ENCODE results near the gene SKAP1.
"Not testable (repeated sequence)": the region's sequence is repeated elsewhere in the genome, so short reads cannot be mapped to it uniquely, and the experiment has no call there.

The SKAP1 gene

DNA sequence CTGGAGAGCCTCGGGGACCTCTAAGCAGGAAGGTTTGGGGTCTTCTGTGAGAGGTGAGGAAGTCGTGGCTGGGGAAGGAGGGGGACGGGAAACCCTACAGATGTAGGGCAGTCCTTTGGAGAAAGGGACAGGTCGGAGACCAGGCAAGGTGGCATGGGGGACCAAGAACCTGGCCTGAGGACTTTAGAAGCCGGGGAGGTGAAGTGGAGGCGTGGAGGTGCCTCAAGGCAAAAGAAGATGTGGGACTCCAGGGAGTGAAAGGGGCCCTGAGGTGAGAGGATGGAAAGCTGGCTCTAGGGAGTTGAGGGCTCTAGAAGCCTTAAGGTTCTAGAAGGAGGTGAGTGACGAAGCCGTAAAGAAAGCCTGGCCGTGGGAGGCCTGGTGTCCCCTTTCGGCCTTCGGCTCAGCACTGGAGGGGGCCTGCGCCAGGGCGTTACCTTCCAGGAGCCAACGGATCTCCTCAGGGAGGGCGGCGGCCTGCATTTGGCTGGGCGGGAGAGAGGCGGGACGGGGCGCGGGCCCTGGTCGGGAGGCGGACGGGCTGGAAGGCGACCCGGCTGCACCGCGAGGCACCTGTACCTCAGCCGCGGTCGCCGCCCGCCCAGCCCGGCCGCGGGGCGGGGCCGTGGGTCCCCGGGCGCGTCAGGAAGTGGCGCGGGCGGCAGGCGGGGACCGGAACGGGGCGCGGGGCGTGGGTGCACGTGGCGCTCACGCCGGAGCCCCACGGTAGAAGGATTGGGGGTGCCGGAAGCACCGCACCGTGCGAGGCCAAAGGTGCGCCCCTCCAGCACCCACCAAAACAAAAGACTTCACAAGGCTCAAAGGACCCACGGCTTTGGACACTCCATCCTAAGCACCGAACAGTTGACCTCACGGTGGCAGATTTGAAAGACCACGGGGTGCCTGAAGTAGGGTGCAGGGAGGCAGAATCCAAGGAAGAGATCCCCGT, at the start of gene SKAP1:
Gene SKAP1, minus strand, starts transcription at position 577 of the 949 bp plus-strand sequence.
- no peak for DNase-seq

- DNase-seq, result no peak
Observed at GRCh38 chr17:48479014-48479402, 49.0 kb upstream of the SKAP1 start.

- peak; percentile 94 for DNase-seq
Observed at GRCh38 chr17:48478224-48479013, 48.4 kb upstream of the SKAP1 start.

GRCh38 chr17:48477221-48477620, 47.2 kb upstream of the SKAP1 start:
- DNase-seq, result no peak

GRCh38 chr17:48472411-48473281, 42.6 kb upstream of the SKAP1 start:
- no peak for DNase-seq

DNA sequence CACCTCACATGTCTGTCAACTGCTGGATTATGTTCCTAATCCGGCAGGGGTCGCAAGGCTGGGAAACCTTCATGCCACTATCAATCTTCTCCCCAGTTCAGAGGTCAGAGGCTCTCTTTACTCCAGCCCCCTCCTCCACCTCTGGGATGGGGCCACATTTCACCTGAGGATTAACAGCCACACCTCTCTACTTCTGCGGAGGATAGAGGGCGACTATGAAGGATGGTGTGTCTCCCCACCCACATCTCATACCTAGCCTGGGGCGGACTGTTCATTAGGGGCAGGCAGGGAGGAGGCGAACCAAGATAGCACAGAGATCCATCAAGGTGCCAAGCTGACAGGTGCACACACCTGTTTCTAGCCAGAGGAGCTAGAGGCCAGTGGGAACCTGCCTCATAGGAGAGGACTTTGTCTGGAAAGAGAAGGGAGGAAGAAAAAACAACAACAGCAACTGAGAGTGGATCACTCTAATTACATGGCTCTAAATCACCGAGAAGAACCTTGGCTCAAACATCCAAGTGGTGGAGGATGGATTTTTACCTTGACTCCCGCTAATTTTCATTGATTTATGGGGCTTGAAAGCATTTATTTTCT, 41.9 kb upstream of the SKAP1 start:
- no peak for DNase-seq

DNA sequence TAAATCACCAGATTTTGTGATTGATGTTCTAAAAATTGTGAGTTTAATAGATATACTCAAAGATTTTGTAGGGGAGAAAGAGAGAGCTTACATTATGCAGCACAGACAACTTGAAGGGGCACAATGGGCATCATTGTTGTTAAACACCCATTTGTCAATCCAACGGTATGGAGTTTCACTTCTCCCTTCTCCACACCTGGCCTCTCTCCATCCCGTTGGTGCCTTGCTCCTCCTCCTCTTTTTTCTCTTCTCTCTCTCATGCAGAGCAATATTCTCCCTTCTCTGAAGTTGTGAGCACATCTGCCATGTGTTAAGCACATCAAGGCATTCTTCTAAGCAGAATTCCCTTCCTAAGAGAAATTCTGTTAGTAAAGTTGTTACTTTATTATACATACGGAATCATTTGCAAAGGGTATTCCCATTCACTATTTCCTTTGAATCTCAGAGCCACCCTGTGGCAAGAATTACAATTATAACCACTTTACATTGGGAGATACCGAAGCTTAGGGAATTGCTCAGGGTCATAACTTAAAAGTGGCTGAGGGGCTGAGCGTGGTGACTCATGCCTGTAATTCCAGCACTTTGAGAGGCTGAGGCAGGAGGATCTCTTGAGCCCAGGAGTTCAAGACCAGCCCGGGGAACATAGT, 40.5 kb upstream of the SKAP1 start:
- no peak for DNase-seq

GRCh38 chr17:48469227-48469626, 39.2 kb upstream of the SKAP1 start:
- DNase-seq, result no peak

DNA sequence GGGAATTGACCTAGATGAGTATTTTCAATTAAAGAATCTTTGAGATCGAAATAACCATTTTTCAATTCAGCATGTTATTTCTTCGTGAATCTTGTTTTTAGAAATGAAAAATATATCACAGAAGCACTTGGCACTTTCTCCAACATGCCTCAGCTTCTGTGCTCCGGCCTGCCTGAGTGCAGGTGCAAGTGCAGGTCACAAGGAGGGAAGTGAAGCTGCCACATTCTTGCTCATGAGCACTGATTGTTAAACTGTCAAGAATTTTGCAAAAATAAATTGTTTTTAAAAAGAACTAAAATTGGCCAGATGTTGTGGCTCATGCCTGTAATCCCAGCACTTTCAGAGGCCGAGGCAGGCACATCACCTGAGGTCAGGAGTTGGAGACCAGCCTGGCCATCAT, 38.3 kb upstream of the SKAP1 start:
- DNase-seq, result no peak

DNA sequence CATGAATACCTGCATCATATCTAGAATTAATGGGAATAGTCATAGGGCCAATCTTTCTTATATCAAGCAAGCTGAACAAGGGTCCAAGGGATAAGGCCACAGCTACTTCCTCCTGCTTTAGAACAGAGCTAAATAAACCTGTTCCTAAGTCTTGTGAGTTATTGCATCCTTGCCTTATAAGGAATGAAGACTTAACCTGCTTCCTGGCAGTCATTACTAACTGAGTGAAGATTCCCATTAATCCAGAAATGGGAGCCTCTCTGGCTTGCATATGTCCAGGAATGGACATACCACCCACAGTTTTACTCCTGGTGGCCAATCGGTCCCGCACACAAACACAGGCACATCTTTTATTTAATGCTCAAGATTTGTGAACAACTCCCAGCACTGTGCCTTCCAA, 35.9 kb upstream of the SKAP1 start:
- DNase-seq, result no peak

DNA sequence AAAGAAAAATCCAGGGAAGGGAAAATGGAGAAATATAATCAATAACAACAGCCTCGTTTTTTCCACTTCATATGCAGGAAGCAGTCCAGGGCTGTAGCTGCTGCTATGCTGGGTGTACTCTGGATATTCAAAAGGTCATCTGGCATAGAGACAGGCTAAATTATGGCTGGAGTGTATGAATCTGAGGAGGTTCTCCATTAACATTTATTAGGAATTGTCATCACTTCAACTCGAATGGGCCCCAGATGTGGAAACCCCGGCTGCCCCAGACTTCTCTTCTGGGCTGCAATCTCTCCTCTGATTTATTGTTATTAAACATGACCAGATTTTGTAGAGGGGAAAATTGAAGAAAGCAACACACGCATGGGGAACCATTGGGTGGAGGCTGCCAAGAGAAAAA, 33.5 kb upstream of the SKAP1 start:
- no peak for DNase-seq

- DNase-seq, result no peak
Observed at GRCh38 chr17:48462946-48463345, 32.9 kb upstream of the SKAP1 start.

DNA sequence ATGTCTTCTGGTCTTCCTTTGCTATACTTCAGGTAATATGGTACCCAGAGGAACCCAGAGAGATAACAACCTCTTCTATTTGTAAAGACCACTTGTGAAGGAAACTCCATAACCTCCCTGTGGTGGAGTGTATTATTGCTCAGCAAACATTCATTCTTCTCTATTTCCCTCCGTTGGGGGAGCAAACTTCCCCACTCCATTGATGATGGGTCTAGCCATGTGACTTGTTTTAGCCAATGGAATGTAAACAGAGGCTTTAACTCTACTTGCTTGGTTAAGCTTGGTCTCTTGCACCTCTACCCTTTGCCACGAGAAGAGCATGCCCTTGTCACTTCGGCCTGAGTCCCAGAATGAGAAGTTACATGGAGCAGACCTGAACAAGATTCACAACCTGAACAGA, 30.0 kb upstream of the SKAP1 start:
- DNase-seq, result no peak

GRCh38 chr17:48459070-48459844, 29.2 kb upstream of the SKAP1 start:
- no peak for DNase-seq

- no peak for DNase-seq
Observed at GRCh38 chr17:48457080-48457836, 27.2 kb upstream of the SKAP1 start.

DNA sequence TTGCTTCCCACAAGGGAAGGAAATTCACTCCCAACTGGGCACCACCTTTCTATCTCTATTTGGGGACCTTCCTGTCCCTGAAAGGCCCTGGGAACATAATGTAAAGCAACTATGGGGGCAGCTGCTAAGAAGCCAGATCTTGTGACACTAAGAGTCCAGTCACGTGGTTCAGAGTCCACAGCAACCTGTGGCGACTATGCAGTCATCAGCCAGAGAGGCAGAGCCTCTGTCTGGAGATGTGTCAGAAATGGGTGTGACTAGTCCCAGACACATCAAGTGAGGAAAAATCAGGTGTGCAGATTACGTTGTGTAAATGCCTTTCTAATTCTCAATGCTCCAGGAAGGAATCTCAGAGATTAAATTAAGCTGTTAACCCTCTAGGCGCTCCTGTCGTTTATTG, 26.6 kb upstream of the SKAP1 start:
- no peak for DNase-seq

GRCh38 chr17:48455791-48456190, 25.8 kb upstream of the SKAP1 start:
- no peak for DNase-seq

- DNase-seq, result no peak
Observed at GRCh38 chr17:48453447-48453846, 23.4 kb upstream of the SKAP1 start.

DNA sequence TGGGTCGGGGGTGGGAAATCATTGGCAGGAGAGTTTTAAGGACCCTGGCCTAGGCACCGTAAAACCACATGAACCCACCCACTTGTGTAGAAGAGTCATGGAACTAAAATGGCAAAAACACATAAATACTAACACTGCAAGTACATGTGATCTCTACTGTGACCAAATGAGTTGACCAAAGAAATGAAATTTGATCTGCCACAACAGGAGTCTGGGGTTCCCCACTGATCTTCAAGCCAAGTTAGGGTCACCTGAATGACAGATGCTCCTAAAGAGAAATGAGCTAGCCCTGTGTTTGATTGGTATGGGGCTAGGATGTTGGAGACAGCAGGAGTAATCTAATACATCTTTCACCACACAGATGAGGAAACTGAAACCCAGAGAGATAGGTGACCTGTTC, 21.5 kb upstream of the SKAP1 start:
- no peak for DNase-seq

- not testable (repeated sequence) for DNase-seq
Observed at GRCh38 chr17:48449335-48449734, 19.3 kb upstream of the SKAP1 start.

DNA sequence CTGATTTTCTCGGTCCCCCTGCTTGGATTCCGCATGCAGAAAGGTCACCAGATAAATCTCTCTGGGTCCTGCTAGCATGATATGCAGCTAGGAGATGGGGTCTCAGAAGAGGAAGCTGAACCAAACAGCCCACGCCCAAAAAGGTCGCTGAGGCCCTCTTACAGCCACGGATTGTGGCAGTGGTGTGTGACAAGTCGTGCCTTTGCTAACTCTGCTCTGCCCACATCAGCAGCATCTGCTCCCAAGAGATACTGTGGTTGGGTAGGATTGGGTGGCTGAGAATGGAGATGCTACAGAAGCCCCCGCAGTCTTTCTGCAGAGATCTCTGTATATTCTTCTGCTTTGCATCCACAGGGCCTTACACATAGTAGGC, 15.2 kb upstream of the SKAP1 start:
- no peak for DNase-seq

Data from GF-D8 (cell line).